ENCODE results near the gene CLEC1B. TPM values are rescaled to one million over a fixed set of nuclear protein-coding genes. Genes with fewer than 3 reads are reported as not detected.

The CLEC1B gene
- total and polyA plus RNA-seq, 7 donors = not detected

GRCh38 chr12:10012630-10013330 lies 13.9 kb upstream of the CLEC1B start:
- Histone ChIP-seq H3K27ac (no peak overlapping the region), H3K9me3 (no peaks in the 10 kb centered on the region), H3K27me3 (ENCODE audit: insufficient read depth in 3 of 3, low read length in 2 of 3) (no peaks in the 10 kb centered on the region), H3K4me3 (no peak overlapping the region), H3K4me1 (no peaks in the 10 kb centered on the region), H3K36me3 (ENCODE audit: insufficient read depth in 1 of 2, low read depth in 1 of 2) (no peaks in the 10 kb centered on the region)
- DNase-seq (no peak), ATAC-seq (no peak)
- TF ChIP-seq CTCF (IDR thresholded peaks at IDR 0.05) = no peak
- WGBS, 3 donors = 73 to 80% (median 79%) methylated on average over 6 of the region's 6 CpGs
- intact Hi-C loops (cut with DNase I) = no loop called here

GRCh38 chr12:10001171-10001776 lies 2.4 kb upstream of the CLEC1B start:
- intact Hi-C loops (cut with DNase I) = no loop called here
- DNase-seq (no peak), ATAC-seq (no peak)
- Histone ChIP-seq H3K27ac (no peak overlapping the region), H3K9me3 (no peaks in the 10 kb centered on the region), H3K4me1 (no peaks in the 10 kb centered on the region), H3K27me3 (ENCODE audit: insufficient read depth in 3 of 3, low read length in 2 of 3) (peaks cover 0 to 3% (median 0%) of the 10 kb centered on the region in 3 donors), H3K4me3 (no peak overlapping the region), H3K36me3 (ENCODE audit: insufficient read depth in 1 of 2, low read depth in 1 of 2) (no peaks in the 10 kb centered on the region)
- TF ChIP-seq CTCF (IDR thresholded peaks at IDR 0.05) = no peak
- 50 to 56% (median 54%) methylated on average over 4 of the region's 4 CpGs for WGBS, 3 donors

- Histone ChIP-seq H3K9me3 (no peaks in the 10 kb centered on the region), H3K27me3 (ENCODE audit: insufficient read depth in 3 of 3, low read length in 2 of 3) (peaks cover 0 to 3% (median 0%) of the 10 kb centered on the region in 3 donors), H3K4me1 (no peaks in the 10 kb centered on the region), H3K27ac (no peak overlapping the region), H3K4me3 (no peak overlapping the region), H3K36me3 (ENCODE audit: insufficient read depth in 1 of 2, low read depth in 1 of 2) (no peaks in the 10 kb centered on the region)
- DNase-seq (no peak), ATAC-seq (no peak)
- intact Hi-C loops (cut with DNase I) = no loop called here
- no peak for TF ChIP-seq CTCF (IDR thresholded peaks at IDR 0.05)
- 83 to 85% (median 84%) methylated on average over 4 of the region's 4 CpGs for WGBS, 3 donors
Observed at GRCh38 chr12:9992296-9992695, 6.6 kb downstream of the CLEC1B start.

- ATAC-seq (no peak), DNase-seq (no peak)
- Histone ChIP-seq H3K4me3 (no peak overlapping the region), H3K36me3 (ENCODE audit: insufficient read depth in 1 of 2, low read depth in 1 of 2) (no peaks in the 10 kb centered on the region), H3K4me1 (no peaks in the 10 kb centered on the region), H3K9me3 (no peaks in the 10 kb centered on the region), H3K27ac (no peak overlapping the region), H3K27me3 (ENCODE audit: insufficient read depth in 3 of 3, low read length in 2 of 3) (peaks cover 0 to 1% (median 0%) of the 10 kb centered on the region in 3 donors)
- WGBS, 3 donors = 65 to 74% (median 70%) methylated on average over 3 of the region's 3 CpGs
- intact Hi-C loops (cut with DNase I) = no loop called here
- no peak for TF ChIP-seq CTCF (IDR thresholded peaks at IDR 0.05)
Observed at GRCh38 chr12:9991876-9992275, 7.0 kb downstream of the CLEC1B start.
